ENCODE data around the gene PRM2. TPM values are rescaled to one million over a fixed set of nuclear protein-coding genes. Genes with fewer than 3 reads are reported as not detected.

Gene PRM2
- total and polyA plus RNA-seq, 2 donors: 0.28 to 5.2 TPM

DNA sequence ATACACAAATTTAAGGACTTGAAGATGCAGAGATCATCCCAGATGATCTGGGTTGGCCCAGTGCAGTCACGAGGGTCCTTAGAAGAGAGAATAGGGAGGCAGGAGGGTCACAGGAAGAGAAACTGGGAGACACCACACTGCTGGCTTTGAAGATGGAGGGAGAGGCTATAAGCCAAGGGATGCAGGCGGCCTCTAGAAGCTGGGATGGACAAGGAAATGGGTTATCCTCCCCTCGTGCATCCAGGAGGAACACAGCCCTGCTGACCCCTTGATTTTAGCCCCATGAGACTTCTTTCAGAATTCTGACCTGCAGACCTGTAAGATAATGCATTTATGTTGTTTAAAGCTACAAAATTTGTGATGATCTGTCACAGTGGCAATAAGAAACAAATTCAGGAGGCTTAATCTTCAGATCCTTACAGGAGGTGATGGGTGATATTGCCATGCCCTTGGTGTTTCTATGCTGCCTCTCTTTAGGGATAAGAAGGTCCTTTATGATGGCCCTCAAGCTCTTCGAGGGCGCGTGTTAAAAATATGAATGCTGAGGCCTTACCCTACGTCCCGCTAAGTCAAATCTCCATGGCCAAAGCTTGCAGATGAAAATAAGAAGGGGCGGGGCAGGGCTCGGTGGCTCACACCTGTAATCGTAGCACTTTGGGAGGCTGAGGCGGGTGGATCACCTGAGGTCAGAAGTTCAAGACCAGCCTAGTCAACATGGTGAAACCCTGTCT is 1.5 kb upstream of the PRM2 start:
- Histone ChIP-seq H3K27me3 (ENCODE audit: control insufficient read depth in 2 of 2, insufficient read depth in 1 of 2, low read length in 1 of 2) (no peaks in the 10 kb centered on the region), H3K9me3 (ENCODE audit: control insufficient read depth in 2 of 2, insufficient read depth in 1 of 2, low read length in 1 of 2) (peaks cover 0 to 6% of the 10 kb centered on the region in 2 donors), H3K4me1 (ENCODE audit: control insufficient read depth in 2 of 2, insufficient read depth in 2 of 2, low read length in 2 of 2) (peaks cover 0 to 7% of the 10 kb centered on the region in 2 donors), H3K27ac (ENCODE audit: low read depth in 1 of 2, low read length in 1 of 2) (no peak overlapping the region), H3K36me3 (ENCODE audit: control insufficient read depth in 2 of 2, insufficient read depth in 2 of 2, low read length in 1 of 2) (no peaks in the 10 kb centered on the region), H3K4me3 (ENCODE audit: low read length in 2 of 2) (no peak overlapping the region)
- DNase-seq (ENCODE audit: low read depth in 6 of 9, low spot score in 9 of 9): no peak
- 94% methylated on average over 12 of the region's 12 CpGs for WGBS

DNA sequence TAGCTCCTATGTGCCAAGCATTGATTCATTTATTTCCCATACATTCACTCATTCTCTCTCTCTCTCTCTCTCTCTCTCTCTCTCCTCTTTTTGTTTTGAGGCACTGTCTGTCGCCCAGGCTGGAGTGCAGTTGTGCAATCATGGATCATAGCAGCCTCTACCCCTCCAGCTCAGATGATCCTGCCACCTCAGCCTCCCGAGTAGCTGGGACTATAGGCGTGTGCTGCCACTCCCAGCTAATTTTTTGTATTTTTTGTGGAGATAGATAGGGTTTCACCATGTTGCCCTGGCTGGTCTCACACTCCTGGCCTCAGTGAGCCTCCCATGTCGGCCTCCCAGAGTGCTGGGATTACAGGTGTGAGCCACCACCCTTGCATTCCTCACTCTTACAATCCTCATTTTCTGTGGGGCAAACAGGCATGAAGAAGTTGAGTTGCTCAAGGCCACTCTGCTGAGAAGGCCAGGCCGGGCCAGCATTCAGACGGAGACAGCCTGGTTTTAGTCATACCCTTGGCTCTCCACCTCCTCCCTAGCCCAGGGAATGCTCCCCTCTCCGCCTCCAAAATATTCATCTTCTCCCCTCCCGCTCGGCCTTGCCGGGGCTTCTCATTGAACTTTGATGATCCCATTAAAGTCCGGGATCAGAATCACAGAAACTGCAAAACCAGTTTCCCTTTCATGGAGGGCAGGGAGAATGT is 765 bp upstream of the PRM2 start:
- Histone ChIP-seq H3K4me3 (ENCODE audit: low read length in 2 of 2) (no peak overlapping the region), H3K4me1 (ENCODE audit: control insufficient read depth in 2 of 2, insufficient read depth in 2 of 2, low read length in 2 of 2) (peaks cover 0 to 7% of the 10 kb centered on the region in 2 donors), H3K36me3 (ENCODE audit: control insufficient read depth in 2 of 2, insufficient read depth in 2 of 2, low read length in 1 of 2) (no peaks in the 10 kb centered on the region), H3K27ac (ENCODE audit: low read depth in 1 of 2, low read length in 1 of 2) (no peak overlapping the region), H3K27me3 (ENCODE audit: control insufficient read depth in 2 of 2, insufficient read depth in 1 of 2, low read length in 1 of 2) (no peaks in the 10 kb centered on the region), H3K9me3 (ENCODE audit: control insufficient read depth in 2 of 2, insufficient read depth in 1 of 2, low read length in 1 of 2) (peaks cover 0 to 6% of the 10 kb centered on the region in 2 donors)
- WGBS: 94% methylated on average over 11 of the region's 11 CpGs
- DNase-seq (ENCODE audit: low read depth in 6 of 9, low spot score in 9 of 9): no peak

DNA sequence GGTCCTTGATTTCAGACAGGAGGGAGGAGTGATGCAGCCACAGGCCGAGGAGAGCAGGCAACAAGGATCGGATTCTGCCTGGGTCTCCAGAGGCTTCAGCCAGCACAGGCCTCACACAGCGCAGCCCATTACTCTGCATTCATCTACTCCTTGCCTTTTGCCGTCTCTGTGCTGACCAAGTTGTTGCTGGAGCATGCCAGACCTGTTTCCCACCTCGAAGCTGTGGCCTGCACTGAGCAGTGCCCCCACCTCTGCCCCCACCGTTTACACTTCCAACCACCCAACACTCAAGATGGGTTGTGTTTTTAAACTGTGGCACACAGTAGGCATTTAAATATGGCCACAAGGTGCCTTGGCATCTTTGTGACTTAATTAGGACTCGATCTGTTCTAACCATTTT is 1.3 kb downstream of the PRM2 start:
- no peak overlapping the region for H3K27ac ChIP-seq (ENCODE audit: low read depth in 1 of 2, low read length in 1 of 2)
- H3K27me3 ChIP-seq (ENCODE audit: control insufficient read depth in 2 of 2, insufficient read depth in 1 of 2, low read length in 1 of 2): no peaks in the 10 kb centered on the region
- 97% methylated on average over 7 of the region's 7 CpGs for WGBS
- H3K36me3 ChIP-seq (ENCODE audit: control insufficient read depth in 2 of 2, insufficient read depth in 2 of 2, low read length in 1 of 2): no peaks in the 10 kb centered on the region
- H3K4me1 ChIP-seq (ENCODE audit: control insufficient read depth in 2 of 2, insufficient read depth in 2 of 2, low read length in 2 of 2): peaks cover 0 to 7% of the 10 kb centered on the region in 2 donors
- no peak overlapping the region for H3K4me3 ChIP-seq (ENCODE audit: low read length in 2 of 2)
- no peaks in the 10 kb centered on the region for H3K9me3 ChIP-seq (ENCODE audit: control insufficient read depth in 2 of 2, insufficient read depth in 1 of 2, low read length in 1 of 2)
- DNase-seq (ENCODE audit: low read depth in 6 of 9, low spot score in 9 of 9): no peak

DNA sequence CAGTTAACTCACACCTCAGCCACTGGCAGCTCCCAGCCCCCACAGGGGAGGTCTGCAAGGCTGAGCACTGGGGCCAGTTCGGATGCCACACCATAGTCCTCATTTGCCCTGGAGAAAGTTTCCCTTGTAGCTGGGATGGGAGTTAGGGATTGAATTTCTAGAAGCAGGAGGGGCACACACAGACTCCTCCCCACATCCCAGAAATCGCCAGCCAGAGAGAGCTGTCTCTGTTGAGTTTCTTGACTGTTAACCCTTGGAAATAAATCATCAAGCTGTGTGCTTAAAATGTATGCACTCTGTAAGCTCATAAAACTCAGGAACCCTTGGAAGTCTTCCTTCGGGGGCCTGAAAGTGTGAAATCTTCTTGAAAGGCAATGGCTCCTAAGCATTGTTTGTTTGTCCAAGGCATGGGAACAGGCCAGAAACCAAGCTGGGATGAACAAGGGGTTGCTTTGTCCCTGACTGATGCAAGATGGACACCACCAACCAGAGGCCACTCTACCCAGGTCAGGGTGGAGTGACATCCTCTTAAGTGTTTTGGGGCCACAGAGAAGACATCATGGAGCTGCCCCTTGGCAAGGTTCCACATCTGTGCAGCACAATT is 2.5 kb downstream of the PRM2 start:
- Histone ChIP-seq H3K9me3 (ENCODE audit: control insufficient read depth in 2 of 2, insufficient read depth in 1 of 2, low read length in 1 of 2) (no peaks in the 10 kb centered on the region), H3K4me1 (ENCODE audit: control insufficient read depth in 2 of 2, insufficient read depth in 2 of 2, low read length in 2 of 2) (peaks cover 0 to under 1% of the 10 kb centered on the region in 2 donors), H3K36me3 (ENCODE audit: control insufficient read depth in 2 of 2, insufficient read depth in 2 of 2, low read length in 1 of 2) (no peaks in the 10 kb centered on the region), H3K27me3 (ENCODE audit: control insufficient read depth in 2 of 2, insufficient read depth in 1 of 2, low read length in 1 of 2) (no peaks in the 10 kb centered on the region), H3K4me3 (ENCODE audit: low read length in 2 of 2) (no peak overlapping the region), H3K27ac (ENCODE audit: low read depth in 1 of 2, low read length in 1 of 2) (no peak overlapping the region)
- no peak for DNase-seq (ENCODE audit: low read depth in 6 of 9, low spot score in 9 of 9)
- WGBS: 91% methylated on average over 3 of the region's 3 CpGs

DNA sequence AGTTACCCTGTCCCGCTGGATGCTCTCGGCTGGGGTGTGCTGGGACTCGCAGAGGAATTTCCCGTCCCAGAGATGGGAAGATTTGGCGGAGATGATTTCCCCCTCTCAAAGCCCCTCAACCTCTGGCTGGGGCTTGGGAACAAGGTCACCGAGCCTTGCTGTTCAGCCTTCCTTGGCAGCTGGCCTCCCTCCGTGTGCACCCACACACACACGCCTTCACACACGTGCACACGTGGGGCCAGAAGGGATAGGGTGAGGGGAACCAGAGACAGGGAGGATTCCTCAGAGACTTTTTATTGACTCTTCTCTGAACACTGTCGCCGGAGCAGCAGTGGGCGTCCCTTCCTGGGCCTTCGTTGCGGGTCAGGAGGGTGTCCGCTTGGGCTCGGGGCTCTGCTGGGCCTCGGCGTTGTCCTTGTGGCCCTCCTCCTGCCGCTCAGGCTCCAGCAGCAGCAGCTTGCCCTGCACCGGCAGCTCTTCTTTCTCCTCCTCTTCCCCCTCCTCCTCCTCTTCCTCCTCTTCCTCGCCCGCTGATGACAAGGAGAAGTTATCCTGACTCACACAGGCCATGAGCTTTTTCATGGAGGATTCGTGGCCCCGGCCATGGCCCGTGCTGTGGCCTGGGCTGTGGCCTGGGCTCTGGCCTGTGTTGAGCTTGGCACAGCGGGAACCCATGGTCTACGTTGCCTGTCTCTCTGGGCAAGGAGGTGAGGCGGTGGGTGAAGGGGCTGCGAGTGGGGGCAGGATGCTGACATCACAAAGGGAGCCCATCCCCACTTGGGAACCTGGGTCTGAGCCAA is 3.2 kb downstream of the PRM2 start, which contains the start of gene PRM3:
Gene PRM3, minus strand, starts transcription at position 709 of the 800 bp plus-strand sequence. Its CDS starts 34 bp downstream, at position 675.
- WGBS: 94% methylated on average over 30 of the region's 30 CpGs
- no peak within 1 kb of the TSS for H3K27ac ChIP-seq (ENCODE audit: low read depth in 1 of 2, low read length in 1 of 2)
- no peaks in the 10 kb centered on the region for H3K36me3 ChIP-seq (ENCODE audit: control insufficient read depth in 2 of 2, insufficient read depth in 2 of 2, low read length in 1 of 2)
- H3K4me3 ChIP-seq (ENCODE audit: low read length in 2 of 2): no peak within 1 kb of the TSS
- H3K27me3 ChIP-seq (ENCODE audit: control insufficient read depth in 2 of 2, insufficient read depth in 1 of 2, low read length in 1 of 2): no peaks in the 10 kb centered on the region
- no peak for DNase-seq (ENCODE audit: low read depth in 6 of 9, low spot score in 9 of 9)
- H3K9me3 ChIP-seq (ENCODE audit: control insufficient read depth in 2 of 2, insufficient read depth in 1 of 2, low read length in 1 of 2): no peaks in the 10 kb centered on the region
- H3K4me1 ChIP-seq (ENCODE audit: control insufficient read depth in 2 of 2, insufficient read depth in 2 of 2, low read length in 2 of 2): no peaks in the 10 kb centered on the region

DNA sequence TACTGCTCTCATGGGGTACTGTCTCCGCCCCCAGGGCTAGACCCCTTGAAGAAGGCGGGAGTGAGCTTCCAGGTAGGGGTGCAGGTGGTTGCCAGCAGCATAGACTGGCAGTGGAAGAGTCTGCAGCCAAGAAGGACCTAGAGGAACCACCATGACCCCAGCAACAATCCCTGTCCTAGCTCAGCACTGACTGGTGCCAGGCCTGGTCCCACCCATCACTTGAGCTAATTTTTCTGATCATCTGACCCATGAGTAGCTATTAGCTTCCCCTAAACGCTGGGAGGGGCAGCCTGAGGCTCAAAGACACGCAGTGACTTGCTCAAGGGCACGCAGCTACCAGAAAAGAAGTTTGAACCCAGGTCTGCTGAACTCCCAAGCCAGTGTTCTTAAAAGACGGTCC is 3.8 kb downstream of the PRM2 start:
- no peak for DNase-seq (ENCODE audit: low read depth in 6 of 9, low spot score in 9 of 9)
- Histone ChIP-seq H3K27me3 (ENCODE audit: control insufficient read depth in 2 of 2, insufficient read depth in 1 of 2, low read length in 1 of 2) (no peaks in the 10 kb centered on the region), H3K4me1 (ENCODE audit: control insufficient read depth in 2 of 2, insufficient read depth in 2 of 2, low read length in 2 of 2) (no peaks in the 10 kb centered on the region), H3K27ac (ENCODE audit: low read depth in 1 of 2, low read length in 1 of 2) (no peak overlapping the region), H3K36me3 (ENCODE audit: control insufficient read depth in 2 of 2, insufficient read depth in 2 of 2, low read length in 1 of 2) (no peaks in the 10 kb centered on the region), H3K4me3 (ENCODE audit: low read length in 2 of 2) (no peak overlapping the region), H3K9me3 (ENCODE audit: control insufficient read depth in 2 of 2, insufficient read depth in 1 of 2, low read length in 1 of 2) (no peaks in the 10 kb centered on the region)
- 93% methylated on average over 6 of the region's 6 CpGs for WGBS

DNA sequence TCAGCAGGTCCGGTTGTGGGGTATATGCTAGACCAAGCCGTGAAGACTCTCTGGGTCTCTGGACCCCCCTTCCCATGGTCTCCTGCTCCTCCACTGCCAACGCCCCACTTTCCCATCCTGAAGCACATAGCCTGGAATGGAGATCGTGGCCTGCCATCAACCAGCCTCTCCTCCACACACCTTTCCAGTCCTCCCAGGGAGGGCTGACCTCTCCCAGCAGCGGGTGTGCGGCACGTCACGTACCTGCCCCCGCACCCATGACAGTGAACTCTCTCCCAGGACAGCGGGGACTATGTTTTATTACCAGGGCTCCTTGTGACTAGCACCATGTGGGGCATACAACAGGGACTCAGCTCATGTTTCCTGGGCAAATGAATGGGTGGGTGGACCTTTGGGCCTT is 4.7 kb downstream of the PRM2 start:
- Histone ChIP-seq H3K4me3 (ENCODE audit: low read length in 2 of 2) (no peak overlapping the region), H3K27me3 (ENCODE audit: control insufficient read depth in 2 of 2, insufficient read depth in 1 of 2, low read length in 1 of 2) (no peaks in the 10 kb centered on the region), H3K4me1 (ENCODE audit: control insufficient read depth in 2 of 2, insufficient read depth in 2 of 2, low read length in 2 of 2) (no peaks in the 10 kb centered on the region), H3K36me3 (ENCODE audit: control insufficient read depth in 2 of 2, insufficient read depth in 2 of 2, low read length in 1 of 2) (no peaks in the 10 kb centered on the region), H3K27ac (ENCODE audit: low read depth in 1 of 2, low read length in 1 of 2) (no peak overlapping the region), H3K9me3 (ENCODE audit: control insufficient read depth in 2 of 2, insufficient read depth in 1 of 2, low read length in 1 of 2) (no peaks in the 10 kb centered on the region)
- no peak for DNase-seq (ENCODE audit: low read depth in 6 of 9, low spot score in 9 of 9)
- WGBS: 98% methylated on average over 10 of the region's 10 CpGs

DNA sequence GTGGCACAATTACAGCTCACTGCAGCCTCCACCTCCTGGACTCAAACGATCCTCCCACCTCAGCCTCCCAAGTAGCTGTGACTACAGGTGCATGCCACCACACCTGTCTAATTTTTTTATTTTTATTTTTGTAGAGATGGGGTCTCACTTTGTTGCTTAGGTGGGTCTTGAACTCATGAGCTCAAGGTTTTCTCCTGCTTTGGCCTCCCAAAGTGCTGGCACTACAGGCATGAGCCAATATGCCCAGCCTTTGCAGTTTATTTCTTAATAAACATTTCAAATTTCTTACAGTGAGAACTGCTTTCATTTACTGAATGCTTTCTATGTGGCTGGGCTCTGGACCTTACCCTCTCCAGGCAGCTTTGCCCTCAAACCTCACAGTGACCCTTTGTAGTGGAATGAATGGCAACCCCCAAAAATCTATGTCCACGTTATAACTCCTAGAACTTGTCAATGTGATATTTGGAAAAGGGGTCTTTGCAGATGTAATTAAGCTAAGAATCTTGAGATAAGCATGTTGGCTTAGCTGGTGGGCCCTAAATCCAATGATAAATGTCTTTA is 5.6 kb downstream of the PRM2 start:
- 97% methylated on average over 2 of the region's 2 CpGs for WGBS
- no peak overlapping the region for H3K27ac ChIP-seq (ENCODE audit: low read depth in 1 of 2, low read length in 1 of 2)

More for the DNA sequence above, 5.6 kb downstream of the PRM2 start:
- H3K4me1 ChIP-seq (ENCODE audit: control insufficient read depth in 2 of 2, insufficient read depth in 2 of 2, low read length in 2 of 2): no peaks in the 10 kb centered on the region
- no peaks in the 10 kb centered on the region for H3K27me3 ChIP-seq (ENCODE audit: control insufficient read depth in 2 of 2, insufficient read depth in 1 of 2, low read length in 1 of 2)
- H3K9me3 ChIP-seq (ENCODE audit: control insufficient read depth in 2 of 2, insufficient read depth in 1 of 2, low read length in 1 of 2): no peaks in the 10 kb centered on the region
- no peak for DNase-seq (ENCODE audit: low read depth in 6 of 9, low spot score in 9 of 9)
- H3K4me3 ChIP-seq (ENCODE audit: low read length in 2 of 2): no peak overlapping the region
- no peaks in the 10 kb centered on the region for H3K36me3 ChIP-seq (ENCODE audit: control insufficient read depth in 2 of 2, insufficient read depth in 2 of 2, low read length in 1 of 2)

All from thymus (tissue), 11 donors.